NCI-H2029 (cell line): ENCODE results near the gene DTNA.
"Not testable (repeated sequence)": the region's sequence is repeated elsewhere in the genome, so short reads cannot be mapped to it uniquely, and the experiment has no call there.

ENCODE experiments used
- DNase-seq: peaks from one replicate; lab custom pipeline; 2025; lab: John Stamatoyannopoulos, UW

Gene DTNA

DNA sequence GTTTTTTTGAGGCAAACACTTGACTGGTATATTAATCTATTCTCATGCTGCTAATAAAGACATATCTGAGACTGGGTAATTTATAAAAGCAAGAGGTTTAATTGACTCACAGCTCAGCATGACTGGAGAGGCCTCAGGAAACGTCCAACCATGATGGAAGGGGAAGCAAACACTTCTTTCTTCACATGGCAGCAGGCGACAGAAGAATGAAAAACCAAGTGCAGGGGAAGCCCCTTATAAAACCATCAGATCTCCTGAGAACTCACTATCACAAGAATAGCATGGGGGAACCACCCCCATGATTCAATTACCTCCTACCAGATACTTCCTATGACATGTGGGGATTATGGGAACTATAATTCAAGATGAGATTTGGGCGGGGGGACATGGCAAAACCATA is 194.9 kb downstream of the DTNA start:
- DNase-seq = no peak

DNA sequence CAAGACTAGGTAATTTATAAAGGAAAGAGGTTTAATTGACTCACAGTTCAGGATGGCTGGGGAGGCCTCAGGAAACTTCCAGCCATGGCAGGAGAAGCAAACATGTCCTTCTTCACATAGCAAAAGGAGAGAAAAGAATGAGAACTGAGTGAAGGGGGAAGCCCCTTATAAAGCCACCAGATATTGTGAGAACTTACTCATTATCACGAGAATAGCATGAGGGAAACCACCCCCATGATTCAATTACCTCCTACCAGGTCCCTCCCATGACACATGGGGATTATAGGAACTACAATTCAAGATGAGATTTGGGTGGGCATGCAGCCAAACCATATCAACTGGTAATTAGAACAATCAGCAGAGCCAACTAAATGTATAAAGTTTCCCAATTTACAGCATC is 196.9 kb downstream of the DTNA start:
- DNase-seq = not testable (repeated sequence)

DNA sequence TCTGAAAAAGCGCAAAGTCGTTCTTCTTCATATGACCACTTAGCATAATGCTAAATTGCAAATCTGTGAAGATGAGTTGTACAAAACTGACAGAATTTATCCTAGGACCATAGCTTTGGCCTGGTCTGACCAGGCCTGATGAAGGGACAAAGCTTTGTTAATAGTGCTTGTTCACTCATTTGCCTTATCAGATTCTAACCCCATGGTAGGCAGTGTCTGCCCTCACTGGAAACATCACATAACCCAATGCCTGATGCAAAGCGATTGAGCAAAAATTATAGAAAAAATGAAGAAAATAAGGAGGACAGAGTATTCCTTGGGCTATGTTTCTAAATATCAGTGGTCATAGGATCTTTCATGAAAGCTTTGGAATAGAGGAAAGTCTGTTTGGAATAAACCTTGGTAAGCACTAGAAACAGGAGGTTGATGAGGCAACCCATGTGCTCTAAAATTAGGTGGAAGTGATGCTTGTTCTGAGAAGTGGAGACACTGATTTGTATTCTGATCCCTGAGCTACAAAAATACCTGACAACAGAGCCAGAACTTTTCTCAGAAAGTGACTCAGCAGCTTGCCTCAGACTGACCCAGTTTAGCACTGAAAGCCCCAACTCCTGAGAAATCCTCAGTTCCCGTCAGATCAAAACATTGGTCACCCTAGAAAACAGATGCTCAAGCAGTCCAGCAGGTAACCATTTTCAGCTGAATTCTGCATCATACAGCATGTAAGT is 199.7 kb downstream of the DTNA start:
- no peak for DNase-seq

DNA sequence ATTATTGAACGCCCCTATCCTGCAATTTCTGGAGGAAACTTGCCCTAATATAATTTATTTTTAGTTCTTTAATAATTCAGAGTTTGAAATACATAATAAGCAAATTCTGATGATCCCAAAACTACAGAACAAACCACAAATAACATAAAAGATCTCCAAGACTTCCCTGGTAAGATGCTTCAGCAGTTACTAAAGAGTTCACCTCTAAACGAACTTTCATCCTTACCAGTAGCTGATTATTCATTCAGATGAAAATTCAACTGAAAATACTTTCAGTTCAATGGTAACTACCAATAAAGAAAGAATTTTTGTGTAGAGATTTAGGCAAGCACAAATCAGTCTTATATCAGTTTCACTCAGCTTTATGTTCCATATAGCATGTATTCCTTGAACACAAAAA is 201.0 kb downstream of the DTNA start:
- no peak for DNase-seq

DNA sequence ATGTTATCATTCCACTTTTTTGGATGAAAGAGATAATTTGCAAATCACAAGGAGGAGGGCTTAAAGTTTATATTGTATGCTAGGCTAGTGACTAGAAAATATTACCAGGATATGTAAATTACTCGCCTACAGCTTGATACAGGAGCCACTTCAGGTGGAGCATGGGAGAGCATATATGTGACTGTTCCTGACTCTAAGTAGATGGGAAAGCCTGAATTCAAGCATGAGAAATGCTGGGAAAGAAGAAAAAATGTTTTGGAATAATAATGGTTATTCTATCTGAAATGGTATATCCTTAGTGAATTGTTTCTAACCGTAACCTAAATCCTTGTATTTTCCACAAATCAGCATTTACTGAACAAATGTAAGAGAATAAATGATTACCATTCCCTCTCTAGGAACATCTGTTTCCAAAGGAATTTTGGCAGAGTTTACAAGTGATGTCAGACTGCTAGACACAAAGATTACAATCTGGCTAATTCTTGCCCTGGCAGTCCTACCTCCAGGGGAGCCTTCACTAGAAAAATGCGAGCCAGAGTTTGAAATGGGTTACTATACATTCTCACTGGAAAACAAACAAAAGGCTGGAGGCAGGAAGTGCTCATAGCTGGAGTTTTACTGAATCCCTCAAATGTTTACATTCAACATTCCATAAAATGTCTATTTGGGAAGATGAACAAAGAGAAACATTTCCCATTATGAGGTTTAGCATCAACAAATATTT is 201.7 kb downstream of the DTNA start:
- DNase-seq = no peak

DNA sequence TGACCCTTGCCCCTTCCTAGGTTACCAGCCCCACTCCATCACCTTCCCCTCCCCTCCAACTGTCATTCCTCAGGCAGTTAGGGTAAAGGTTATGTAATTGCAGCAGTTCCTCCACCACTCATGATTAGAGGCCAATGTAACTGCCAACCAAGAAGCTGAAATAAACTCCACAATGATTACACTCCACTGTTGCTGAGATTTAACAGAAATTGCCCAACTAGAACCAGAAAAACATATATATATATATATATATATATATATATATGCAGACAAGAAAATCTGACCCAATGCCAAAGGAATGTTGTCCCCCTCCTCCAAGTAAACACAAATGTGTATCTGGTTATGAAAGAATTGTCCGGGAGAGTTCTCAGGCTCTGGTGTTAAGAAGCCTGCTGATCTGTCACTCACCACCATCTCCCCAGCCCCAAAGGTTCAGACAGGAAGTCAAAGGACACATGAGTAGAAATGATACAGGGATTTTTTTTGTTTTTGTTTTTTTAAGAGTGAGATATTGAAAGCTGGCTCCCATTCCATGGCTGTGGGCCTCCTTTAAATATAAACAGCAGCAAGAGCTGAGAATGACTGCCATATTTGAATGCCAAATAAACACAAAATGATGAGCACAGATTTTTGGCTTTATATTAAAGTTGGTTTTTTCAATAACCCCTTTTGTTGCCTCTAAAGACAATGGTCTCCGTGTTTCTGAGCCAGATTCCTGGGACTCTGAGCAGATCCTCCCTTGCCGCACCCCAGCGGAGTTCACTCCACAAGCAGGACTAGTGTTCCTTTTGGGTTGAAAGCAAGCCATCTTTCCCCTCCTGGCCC is 204.0 kb downstream of the DTNA start:
- DNase-seq = no peak

DNA sequence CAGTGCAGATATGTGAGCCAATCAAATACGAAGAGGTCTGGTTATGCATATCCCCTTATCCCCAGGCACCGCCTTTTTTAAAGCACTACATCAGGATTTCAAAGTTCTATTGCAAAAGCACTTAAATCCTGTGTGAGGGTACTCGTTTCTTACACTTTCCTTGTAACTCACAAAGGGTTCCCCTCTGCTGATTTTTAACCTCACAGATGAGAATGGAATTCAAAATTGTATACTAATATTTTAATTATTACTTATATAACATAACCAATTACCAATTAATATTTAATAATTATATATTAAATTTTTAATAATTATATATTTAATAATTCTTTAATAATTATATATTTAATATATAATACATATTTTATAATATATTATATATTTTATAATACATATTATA is 204.9 kb downstream of the DTNA start:
- DNase-seq = no peak

DNA sequence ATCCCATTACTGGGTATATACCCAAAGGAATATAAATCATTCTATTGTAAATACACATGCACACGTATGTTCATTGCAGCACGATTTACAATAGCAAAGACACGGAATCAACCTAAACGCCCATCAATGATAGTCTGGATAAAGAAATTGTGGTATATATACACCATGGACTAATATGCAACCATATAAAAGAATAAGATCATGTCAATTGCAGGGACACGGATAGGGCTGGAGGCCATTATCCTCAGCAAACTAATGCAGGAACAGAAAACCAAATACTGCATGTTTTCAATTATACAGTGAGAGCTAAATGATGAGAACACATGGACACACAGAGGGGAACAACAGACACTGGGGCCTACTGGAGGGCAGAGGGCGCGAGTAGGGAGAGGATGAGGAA is 206.4 kb downstream of the DTNA start:
- DNase-seq = not testable (repeated sequence)

DNA sequence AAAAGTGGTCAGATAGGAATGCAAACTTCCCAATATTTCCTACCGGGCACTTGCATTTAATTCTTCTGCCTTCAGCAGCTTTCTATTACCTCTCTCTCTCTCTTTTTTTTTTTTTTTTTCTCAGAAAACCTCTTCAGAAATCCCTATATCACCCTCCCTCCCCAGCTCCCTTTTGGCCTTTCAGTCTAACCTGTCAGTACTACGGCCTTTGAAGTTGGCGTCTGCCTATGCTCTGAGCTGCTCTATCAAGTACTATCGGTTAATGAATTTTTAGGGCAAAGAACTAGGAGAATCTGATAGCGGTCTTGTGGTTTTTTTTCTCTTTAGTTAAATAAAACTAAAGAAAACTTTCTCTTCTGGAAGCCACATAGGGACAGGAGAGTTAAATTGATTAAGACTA is 208.8 kb downstream of the DTNA start:
- DNase-seq = no peak

DNA sequence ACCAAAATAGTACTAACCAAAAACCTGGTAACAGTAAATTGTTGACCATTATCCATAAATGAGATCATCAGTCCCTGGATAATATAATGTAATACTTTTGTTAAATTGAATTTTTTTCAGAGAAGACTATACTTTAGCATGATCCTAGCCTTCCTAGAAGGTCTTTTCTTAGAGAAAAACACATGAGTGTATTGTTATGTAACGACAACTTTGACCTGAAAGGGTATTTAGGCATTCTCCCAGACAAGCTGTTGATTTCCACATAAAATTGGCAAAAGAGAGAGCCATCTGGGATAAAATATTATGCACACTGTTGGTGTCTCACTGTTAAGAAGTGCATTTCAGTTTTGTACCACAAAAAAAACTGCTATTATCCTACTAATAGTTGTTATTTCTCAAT is 211.1 kb downstream of the DTNA start:
- no peak for DNase-seq

DNA sequence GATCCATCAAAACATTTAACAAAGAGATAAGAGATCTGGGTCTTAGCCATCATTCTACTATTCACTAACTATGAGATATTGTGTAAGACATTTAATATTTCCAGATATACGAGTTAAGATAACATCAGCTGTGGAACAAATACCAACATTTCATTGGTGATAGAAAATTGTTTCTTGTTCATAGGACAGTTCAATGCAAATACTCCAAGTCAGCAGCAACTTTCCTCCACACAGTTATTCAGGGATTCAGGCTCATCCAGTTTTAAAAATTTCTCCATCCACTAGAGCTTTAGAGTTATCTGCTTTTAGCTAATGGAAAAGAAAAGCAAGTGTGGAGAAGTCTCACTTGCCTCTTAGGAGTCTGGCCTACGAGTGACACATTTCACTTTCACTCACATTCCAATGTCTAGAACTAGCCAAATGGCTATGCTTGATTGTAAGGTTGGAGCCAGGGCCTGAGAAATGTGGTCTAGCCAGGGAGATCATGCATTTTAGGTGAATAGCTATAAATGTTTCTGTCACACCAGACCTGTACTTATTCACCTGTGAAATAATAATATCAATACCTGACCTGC is 211.8 kb downstream of the DTNA start:
- DNase-seq = no peak

DNA sequence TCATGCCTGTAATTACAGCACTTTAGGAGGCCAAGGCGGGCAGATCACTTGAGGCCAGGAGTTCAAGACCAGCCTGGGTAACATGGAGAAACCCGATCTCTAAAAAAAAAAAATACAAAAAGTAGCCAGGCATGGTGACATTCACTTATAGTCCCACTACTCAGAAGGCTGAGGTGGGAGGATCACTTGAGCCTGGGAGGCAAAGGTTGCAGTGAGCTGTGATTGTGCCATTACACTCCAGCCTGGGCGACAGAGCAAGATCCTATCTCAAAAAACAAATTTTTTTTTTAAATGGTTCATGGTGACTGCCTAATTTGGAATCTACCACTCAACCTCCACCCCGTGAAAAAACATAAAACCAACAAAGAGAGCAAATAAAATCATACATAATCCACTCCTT is 212.5 kb downstream of the DTNA start:
- DNase-seq = not testable (repeated sequence)

DNA sequence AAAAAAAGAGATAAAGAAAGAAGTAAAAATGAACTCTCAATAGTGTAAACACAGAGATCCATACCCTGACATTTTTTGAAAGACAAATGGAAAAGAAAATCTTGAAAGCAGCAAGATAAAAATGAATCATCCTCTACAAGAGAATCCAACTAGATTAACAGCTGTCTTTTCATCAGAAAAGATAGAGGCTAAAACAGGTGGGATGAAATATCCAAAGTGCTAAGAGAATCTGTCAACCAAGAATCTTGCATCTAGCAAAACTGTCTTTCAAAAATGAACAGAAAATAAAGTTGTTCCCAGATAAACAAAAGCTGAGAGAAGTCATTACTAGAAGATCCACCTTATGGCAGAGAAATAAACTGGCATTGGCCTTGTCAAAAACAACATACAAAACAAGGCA is 213.8 kb downstream of the DTNA start:
- no peak for DNase-seq

DNA sequence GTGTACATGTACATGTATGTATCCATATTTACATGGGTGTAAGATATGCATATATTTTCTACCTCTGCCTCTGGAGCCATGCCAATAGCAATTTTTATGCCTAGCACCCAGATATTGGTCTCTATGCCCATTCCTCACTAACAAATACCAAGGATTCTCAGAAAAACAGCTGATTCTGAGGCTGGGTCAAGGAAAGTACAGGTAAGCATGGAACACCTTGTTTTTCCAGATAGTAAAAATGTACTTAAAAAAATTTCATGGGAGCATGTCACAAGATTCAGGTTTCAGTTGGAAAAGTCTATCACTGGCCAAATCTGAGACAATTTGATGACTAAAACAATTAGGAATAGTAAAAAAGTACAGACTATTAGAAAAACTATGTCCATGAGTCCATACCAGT is 216.6 kb downstream of the DTNA start:
- DNase-seq = no peak

DNA sequence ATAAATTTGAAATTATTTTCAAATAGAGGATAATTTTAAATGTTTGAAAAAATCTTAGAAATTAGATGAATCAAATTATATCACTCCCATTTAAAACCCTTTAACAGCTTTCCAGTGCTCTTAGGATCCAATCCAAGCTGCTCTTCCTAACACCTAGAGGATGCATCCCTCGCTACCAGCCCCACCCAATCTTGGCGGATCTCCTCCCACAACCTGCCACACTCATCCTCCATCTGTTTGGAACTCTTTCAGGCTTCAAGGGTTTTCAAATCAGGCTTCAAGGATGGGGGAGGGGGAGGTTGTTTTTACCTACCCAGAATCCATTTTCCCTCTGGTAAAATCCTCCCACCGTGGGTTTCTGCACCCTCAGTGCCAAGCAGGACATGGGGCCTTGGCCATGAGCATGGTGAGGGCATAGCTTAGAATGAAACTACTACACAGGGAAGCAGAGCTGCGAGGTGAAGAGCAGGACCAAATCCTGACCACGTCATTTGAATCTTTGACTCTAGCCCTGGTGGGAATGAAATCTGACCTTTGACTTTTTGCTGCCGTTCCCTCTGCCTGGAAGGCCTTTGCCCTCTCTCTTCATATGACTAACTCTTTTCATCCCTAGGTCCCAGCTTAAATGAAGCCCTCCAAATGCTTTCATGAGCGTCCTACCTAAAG is 218.1 kb downstream of the DTNA start:
- DNase-seq = no peak

DNA sequence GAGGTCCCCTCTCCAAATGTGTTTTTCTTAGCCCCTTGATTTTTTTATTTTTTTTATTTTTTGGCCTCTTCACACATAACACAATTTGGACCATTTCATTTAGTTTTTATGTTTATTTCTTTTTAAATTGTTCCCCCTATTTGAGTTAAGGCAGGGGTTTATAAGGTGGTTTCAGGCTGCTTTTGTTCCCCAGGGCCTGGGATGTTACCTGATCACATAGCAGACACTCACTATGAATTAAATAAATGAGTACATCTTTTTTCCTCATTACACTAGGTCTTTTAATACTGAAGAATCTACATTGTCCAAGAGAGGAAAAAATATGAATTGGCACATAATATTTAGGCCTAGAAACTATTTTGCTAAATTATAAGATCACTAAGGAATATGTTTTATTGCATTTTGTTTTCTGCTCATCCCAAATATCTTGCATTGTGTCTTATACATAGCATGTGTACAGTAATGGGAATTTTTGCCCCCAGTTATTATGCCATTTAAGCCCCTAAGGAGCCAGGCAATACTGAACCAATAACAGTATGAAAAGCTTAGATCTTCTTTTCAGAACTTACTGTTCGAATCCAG is 218.7 kb downstream of the DTNA start:
- no peak for DNase-seq

DNA sequence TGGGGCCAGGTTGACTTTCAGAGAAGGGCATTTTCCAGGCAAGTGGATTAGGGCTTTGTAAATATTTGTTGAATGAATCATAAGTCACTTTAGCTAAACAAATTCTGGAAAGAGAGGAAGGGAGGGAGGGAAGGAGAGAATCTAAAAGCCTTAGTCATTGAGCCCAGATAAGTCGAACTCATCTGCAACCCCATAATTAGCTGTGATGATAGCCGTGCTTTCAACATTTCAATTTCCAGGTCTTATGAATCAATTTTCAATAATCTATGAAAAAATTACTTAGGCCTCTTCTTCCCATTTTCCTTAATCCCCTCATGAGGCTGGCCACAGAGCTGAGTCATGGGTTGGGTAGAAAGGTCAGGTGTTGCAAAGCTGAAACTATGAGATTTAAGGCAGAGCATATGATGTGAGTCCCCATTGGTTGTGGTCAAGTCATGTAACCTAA is 219.3 kb downstream of the DTNA start:
- peak; percentile 42 for DNase-seq

DNA sequence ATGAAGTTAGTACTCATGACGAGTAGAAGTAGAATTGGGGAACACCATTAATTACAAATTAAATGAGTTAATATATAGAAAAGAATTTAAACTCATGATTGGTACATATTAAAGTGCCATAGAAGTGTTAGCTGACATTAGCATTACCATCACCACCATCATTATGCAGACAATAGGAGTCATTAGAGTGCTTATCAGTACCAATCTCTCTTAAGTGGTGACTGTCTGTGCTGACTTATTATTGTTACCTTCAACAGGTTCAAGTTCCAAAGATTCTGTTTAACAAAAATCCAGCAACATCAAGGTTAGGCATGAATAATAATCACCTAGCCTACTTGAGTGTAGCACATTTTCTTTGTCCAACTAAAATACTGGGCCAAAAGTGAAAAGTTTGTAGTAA is 222.3 kb downstream of the DTNA start:
- no peak for DNase-seq

DNA sequence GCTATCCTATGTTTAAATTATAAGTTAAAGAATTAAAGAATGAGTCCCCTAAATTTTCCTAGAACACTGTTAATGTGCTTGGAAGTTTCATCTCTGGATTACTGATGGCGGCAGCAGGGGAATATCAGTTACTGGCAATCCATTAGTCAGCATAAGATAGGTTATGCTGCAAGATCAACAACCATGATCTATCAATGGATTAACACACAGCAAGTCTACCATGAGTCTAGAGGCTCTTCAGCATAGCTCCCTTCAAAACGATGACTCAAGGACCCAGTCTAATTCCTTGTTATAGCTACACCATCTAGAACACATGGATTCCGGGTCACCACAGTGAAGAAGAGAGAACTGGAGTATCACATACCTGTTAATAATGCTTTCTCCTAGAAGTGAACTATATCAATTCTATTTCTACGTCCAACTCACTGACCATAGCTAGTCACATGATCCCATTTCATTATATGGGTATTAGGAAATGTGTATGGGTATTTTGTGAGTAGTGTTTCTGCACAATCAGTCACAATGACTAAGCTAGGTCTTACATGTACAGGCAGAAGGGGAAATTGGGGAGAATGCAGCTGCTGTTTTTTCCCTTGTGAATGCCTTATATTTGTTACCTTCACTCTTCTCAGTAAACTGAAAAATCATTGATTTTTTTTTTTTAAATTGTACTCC is 222.8 kb downstream of the DTNA start:
- no peak for DNase-seq

DNA sequence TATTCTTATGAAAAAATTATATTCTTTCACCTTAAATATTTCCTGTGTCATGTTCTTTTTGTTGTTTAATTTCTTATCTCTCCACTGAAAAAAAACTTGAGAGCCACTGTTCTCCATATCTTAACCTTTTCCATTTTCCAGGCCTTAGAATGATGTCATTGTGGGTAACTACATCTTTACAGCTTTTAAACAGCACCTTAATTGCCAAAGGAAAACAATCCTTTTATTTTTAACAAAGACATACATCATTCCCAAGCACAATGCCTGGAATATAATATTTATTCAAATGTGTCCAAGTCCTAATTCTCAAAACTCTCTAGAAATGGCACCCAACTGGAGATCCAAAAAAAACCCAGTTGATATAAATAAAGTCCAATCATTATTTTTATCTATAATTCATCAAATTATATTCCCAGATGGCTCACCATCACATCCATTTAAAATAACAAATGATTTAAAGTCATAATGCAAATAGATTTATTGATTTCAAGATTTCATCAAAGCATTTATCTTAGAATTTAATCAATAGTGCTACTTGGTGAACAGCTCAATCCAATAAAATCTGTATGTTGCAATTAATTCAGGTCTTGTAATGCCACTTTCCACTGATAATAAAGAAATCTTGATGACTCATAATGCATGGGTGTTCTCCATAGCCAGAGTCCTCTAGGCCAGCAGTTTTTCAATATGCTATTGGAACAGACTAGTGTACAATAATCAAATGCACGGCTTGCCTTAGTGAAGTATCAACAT is 224.0 kb downstream of the DTNA start:
- DNase-seq = no peak
